ENCODE results near the gene SMAGP.
"Not testable (repeated sequence)": the region's sequence is repeated elsewhere in the genome, so short reads cannot be mapped to it uniquely, and the experiment has no call there.

Gene SMAGP

GRCh38 chr12:51275088-51275487, 4.9 kb upstream of the SMAGP start:
- DNase-seq (ENCODE audit: low read depth) = no peak
- TF ChIP-seq MYC (IDR thresholded peaks at IDR 0.05; ENCODE audit: low read depth, low read length) (no peak), POLR2A (IDR thresholded peaks at IDR 0.05; ENCODE audit: extremely low read depth, insufficient read length) (no peak)
- H3K4me3 ChIP-seq (ENCODE audit: low read depth, low read length) = no peak overlapping the region

- not testable (repeated sequence) for DNase-seq (ENCODE audit: low read depth); H3K4me3 ChIP-seq (ENCODE audit: low read depth, low read length)
These were observed 2.6 kb upstream of the SMAGP start for GRCh38 chr12:51272810-51273209.

- TF ChIP-seq POLR2A (IDR thresholded peaks at IDR 0.05; ENCODE audit: extremely low read depth, insufficient read length) = no peak
- no peak for TF ChIP-seq MAX (IDR thresholded peaks at IDR 0.05; ENCODE audit: low read depth, low read length)
- TF ChIP-seq CTCF (IDR thresholded peaks at IDR 0.05; ENCODE audit: low read depth, low read length) = no peak
- TF ChIP-seq MYC (IDR thresholded peaks at IDR 0.05; ENCODE audit: low read depth, low read length) = no peak
- DNase-seq (ENCODE audit: low read depth) = no peak
- H3K4me3 ChIP-seq (ENCODE audit: low read depth, low read length) = peak overlapping the region; percentile 65
These were observed 820 bp upstream of the SMAGP start for GRCh38 chr12:51270951-51271518.

- no peak overlapping the region for H3K4me3 ChIP-seq (ENCODE audit: low read depth, low read length)
- DNase-seq (ENCODE audit: low read depth) = peak; percentile 37
- TF ChIP-seq MYC (IDR thresholded peaks at IDR 0.05; ENCODE audit: low read depth, low read length) = no peak
- peak; percentile 7 for TF ChIP-seq CTCF (IDR thresholded peaks at IDR 0.05; ENCODE audit: low read depth, low read length)
- TF ChIP-seq POLR2A (IDR thresholded peaks at IDR 0.05; ENCODE audit: extremely low read depth, insufficient read length) = no peak
- TF ChIP-seq MAX (IDR thresholded peaks at IDR 0.05; ENCODE audit: low read depth, low read length) = no peak
These were observed 795 bp downstream of the SMAGP start for GRCh38 chr12:51269174-51270066.

GRCh38 chr12:51265024-51265423, 5.2 kb downstream of the SMAGP start:
- no peak for DNase-seq (ENCODE audit: low read depth)
- H3K4me3 ChIP-seq (ENCODE audit: low read depth, low read length) = no peak overlapping the region
- TF ChIP-seq MAX (IDR thresholded peaks at IDR 0.05; ENCODE audit: low read depth, low read length) (no peak), CTCF (IDR thresholded peaks at IDR 0.05; ENCODE audit: low read depth, low read length) (no peak), POLR2A (IDR thresholded peaks at IDR 0.05; ENCODE audit: extremely low read depth, insufficient read length) (no peak), MYC (IDR thresholded peaks at IDR 0.05; ENCODE audit: low read depth, low read length) (no peak)

GRCh38 chr12:51264297-51264696, 5.9 kb downstream of the SMAGP start:
- no peak overlapping the region for H3K4me3 ChIP-seq (ENCODE audit: low read depth, low read length)
- TF ChIP-seq POLR2A (IDR thresholded peaks at IDR 0.05; ENCODE audit: extremely low read depth, insufficient read length) (no peak), MYC (IDR thresholded peaks at IDR 0.05; ENCODE audit: low read depth, low read length) (no peak), MAX (IDR thresholded peaks at IDR 0.05; ENCODE audit: low read depth, low read length) (no peak), CTCF (IDR thresholded peaks at IDR 0.05; ENCODE audit: low read depth, low read length) (no peak)
- DNase-seq (ENCODE audit: low read depth) = no peak

Data from NB4 (cell line).